ENCODE data around the gene INTS13. TPM values are rescaled to one million over a fixed set of nuclear protein-coding genes. Genes with fewer than 3 reads are reported as not detected.
A peak's percentile ranks its signal among the peaks of the same experiment; 100 is the strongest.
"Not testable (repeated sequence)": the region's sequence is repeated elsewhere in the genome, so short reads cannot be mapped to it uniquely, and the experiment has no call there.

INTS13 gene
- total RNA-seq, 1 donor from 2014 or later, result 5.5 TPM

DNA sequence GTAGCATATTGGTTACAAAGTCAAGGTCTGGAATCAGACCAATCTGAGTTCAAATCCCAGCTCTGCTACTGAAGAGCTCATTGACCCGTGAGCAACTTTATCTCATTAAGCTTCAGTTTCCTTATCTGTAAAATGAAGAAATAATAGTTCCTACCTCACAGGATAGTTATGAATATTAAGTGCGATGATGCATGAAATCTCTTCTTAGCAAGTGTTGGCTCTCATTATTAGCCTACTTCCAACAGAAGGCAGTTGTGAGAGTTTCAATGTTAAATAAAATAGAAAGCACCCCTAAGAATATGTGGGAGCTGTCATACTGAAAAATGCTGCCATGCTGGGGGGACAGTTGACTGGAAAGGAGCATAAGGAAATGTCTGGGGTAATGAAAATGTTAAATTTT lies 65.8 kb downstream of the INTS13 start:
- no peak for DNase-seq (ENCODE audit: low spot score)
- no peak for ATAC-seq

DNA sequence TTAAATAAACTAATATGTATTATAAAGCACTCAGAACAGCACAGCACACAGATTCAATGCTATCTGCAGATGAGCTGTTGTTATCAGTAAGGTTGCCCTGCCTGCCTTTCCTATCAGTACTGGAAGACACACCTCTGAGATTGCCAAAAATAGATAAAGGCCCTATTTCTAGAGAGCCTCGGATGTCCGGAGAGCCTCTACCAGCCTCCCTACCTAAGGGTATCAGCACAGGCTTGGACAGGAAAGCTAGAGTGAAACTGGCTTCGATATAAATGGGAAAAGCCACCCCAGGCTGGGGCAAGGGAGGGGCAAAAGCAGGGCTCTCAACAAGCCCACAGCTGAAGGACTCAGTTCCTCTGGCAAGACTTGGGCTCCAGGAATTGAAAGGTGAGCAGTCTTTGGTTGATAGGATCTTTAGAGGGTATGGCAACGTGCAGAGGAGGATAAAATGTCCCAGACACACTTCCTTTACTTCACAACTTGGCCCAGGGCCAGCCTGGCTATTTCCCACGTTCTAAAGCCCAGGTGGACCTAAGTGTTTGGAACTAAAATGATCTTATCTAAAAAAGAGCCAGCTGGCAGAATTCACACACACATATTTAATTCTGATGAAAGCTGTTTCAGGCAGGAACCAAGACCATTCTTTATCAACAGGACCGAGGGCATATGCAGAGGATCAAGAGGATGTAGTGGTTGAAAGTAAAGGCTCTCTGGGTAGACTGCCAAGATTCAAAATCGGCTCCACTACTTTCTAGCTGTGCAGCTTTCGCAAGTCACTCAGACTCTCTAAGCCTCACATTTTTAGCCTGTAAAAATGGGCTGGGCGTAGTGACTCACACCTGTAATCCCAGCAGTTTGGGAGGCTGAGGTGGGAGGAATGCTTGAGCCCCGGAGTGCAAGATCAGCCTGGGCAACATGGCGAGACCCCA lies 67.0 kb downstream of the INTS13 start:
- no peak for DNase-seq (ENCODE audit: low spot score)
- ATAC-seq, result peak; percentile 68

DNA sequence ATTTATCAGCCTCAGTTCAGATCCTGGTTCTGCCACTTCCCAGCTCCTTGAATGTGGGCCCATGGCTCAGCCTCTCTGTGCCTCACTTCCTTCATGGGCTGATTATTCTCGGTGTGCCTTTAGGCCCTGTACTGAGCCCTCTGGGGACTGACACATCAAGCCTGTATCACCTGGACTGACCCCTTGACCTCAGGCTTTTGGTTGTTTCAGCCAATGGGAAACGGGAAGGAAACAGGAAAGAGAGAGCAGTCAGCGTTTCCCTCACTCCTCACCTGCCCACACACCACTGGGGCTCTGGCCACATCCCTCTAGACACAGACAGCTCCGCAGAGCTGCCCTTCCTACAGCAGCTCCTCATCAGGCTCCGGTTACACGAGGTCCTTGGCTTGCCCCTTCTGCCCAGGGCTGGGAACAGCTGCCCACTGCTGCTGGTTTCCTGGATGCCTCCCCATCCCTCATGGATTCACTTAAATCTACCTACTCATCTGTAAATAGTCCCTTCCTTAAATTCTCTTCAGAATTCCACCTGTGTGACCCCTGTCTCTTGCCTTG lies 67.8 kb downstream of the INTS13 start:
- DNase-seq (ENCODE audit: low spot score), result no peak
- ATAC-seq, result no peak

DNA sequence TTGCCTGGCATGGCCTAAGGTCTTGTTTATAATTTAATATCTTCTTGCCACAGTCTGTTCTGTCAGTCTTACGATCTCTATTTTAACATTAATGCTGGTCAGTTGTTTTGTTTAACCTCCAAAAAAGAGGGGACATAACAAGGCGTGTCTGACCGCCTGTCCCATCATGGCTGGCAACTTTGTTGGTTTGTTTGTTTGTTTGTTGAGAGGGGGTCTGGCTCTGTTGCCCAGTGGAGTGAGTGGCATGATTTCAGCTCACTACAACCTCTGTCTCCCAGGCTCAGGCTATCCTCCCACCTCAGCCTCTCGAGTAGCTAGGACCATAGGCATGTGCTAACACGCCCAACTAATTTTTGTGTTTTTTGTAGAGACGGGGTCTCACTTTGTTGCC lies 68.7 kb downstream of the INTS13 start:
- DNase-seq (ENCODE audit: low spot score) (no peak), ATAC-seq (no peak)

DNA sequence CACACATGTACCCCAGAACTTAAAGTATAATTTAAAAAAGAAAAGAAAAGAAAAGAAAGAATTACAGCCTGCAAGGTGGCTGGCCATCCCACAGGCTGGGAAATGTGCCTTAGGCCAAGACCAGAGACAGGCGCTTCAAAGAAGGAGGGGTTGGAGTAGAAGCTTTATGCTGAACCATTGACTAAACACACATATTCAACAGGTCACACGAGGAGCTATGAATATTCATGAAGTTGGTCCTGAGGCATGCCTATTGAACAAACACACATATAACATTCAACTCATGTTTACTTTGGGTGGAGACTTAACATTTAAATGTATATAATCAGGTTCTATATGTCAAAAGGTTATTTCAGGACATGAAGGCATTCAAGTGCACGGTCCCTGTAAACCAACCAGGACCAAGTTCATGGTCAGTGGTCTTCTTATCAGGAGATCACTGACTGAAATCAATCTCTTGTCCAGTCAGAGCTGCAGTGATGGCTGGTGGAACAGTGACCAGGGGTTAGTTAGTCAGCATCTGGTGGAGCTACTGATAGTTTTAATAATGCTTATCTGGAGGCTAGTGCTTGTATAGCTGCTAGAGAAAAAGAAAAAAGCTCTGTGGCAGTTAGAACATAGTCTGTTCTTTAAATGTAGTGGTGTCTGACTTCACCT lies 69.2 kb downstream of the INTS13 start:
- DNase-seq (ENCODE audit: low spot score) (no peak), ATAC-seq (no peak)

DNA sequence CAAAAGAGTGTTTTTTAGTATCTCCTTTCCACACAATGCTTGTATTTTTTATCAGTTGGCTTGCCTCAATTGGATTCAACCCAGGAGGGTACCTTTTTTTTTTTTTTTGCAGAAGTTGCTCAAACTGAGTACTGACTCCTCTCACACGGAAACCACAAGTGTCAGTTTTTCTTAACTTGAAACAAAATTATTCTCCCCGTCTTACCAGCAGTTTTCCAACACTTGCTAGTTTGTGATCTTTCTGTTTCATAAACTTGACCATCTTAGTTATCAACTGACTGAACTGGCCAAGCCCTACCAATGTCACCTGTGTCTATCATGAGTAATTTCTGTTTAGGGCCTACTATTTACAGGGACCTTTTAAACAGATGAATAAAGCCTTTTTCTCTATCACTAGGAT lies 70.7 kb downstream of the INTS13 start:
- ATAC-seq (no peak), DNase-seq (ENCODE audit: low spot score) (no peak)

DNA sequence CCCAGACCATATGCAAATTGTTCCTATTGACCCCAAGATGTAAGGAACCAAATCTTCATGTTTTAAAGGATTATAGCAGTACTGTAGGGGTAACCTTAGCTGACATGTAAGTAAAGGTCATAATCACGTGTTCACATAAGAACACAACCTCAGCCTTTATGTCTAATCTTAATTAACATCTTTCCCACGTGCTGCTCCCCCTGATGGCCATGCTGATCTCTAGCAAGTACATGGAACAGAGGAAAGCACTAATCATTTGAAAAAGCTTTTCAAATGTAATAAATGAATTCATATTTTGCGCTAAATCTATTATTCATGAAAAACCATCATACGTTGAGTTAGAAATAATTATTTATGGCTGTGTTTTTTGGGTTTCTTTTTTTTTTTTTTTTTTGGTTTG lies 74.3 kb downstream of the INTS13 start:
- ATAC-seq (no peak), DNase-seq (ENCODE audit: low spot score) (no peak)

DNA sequence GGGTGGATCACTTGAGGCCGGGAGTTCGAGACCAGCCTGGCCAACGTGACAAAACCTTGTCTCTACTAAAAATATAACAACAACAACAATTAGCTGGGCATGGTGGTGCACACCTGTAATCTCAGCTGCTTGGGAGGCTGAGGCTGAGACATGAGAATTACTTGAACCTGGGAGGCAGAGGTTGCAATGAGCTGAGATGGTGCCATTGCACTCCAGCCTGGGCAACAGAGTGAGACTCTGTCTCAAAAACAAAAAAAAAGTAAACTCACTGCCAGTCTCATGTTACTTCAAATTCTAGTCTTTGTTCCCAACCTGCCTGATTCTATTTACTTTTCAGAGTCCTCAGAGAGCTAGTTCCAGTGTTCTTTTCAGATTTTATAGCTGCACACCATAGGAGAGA lies 75.0 kb downstream of the INTS13 start:
- not testable (repeated sequence) for ATAC-seq; DNase-seq (ENCODE audit: low spot score)

DNA sequence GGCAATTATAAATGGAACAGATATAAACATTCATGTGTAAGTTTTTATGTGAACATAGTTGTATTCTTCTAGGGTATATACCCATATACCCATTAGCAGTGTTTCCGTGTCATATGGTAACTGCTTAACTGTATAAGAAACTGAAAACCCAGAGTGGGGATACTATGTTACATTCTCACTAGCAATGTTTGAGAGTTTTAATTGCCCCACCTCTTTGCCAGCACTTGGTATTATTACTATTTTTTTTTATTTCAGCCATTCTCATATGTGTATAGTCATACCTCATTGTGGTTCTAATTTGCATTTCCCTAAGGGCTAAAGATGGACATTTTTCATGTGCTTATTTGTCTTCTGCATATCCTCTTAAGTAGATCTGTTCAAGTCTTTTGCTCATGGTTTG lies 76.1 kb downstream of the INTS13 start:
- ATAC-seq, result no peak
- DNase-seq (ENCODE audit: low spot score), result no peak

DNA sequence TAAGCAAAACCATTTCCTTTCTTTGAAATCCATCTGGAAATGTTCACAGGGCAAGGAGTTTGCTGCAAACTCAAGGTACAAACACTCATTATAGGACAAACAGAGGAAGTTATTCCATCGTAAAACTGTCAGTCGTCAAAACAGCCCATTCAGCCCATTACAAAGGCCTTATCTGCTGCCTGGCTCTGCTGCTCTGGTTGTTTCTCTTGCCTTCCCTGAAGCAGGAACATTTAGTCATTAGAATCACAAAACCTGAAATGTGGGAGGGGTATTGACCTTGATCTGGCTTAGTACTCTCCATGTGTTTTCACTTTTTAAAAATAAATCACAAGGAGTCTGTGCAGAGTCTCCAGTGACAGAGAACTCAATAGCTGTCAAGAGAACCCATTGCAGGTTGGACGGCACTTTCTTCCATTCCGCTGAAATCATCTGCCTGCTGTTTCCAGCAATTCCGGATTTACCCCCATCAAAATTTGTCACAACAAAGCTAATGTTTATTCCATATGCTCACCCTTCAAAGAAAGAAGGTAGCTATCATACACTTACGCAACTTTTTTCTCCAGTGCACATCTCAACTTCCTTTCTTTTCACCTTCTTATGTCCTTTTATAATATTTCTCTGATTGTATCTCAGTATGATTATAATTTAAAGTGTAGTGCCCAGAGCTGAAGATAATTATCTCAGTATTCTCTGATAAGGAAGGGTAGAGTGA lies 80.2 kb downstream of the INTS13 start:
- ATAC-seq (no peak), DNase-seq (ENCODE audit: low spot score) (no peak)

DNA sequence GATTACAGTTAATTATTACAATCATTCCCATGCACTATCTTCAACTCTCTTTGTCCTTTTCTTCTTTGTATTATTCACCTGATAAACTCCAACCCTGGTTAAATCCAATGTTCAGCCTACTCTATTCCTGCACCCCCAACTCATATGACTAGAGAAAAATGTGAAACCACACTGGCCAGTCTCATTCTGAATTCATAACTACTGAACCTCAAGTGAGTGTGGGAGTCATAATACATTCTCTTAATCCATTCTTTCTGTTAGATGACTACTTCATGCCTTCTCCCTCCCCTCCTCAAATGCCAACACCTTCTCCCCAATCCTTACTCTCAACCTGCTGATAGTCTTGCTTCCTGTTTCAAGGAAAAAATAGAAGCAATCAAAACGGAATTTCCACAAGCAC lies 82.4 kb downstream of the INTS13 start:
- no peak for ATAC-seq
- DNase-seq (ENCODE audit: low spot score), result no peak

Other genes with a start within 250 kb of the INTS13 start
- 62.4 TPM for gene ITPR2, start 104.8 kb downstream of the INTS13 start, total RNA-seq
- 12.7 TPM for gene FGFR1OP2, start 489 bp upstream of the INTS13 start, total RNA-seq
- 51.1 TPM for gene TM7SF3, start 76.4 kb upstream of the INTS13 start, total RNA-seq
- gene MED21, start 84.6 kb upstream of the INTS13 start, total RNA-seq, result 19.3 TPM
- gene C12orf71, start 144.6 kb upstream of the INTS13 start, total RNA-seq, result not detected

Measured in left lobe of liver (tissue), 2 donors.